Fibroblast of skin of scalp (primary cell): ENCODE measurements around the gene SERP2.

ENCODE experiments used
- DNase-seq: peaks from one replicate; pipeline ENCODE4 v3.0.0-alpha.2; 2013

The SERP2 gene

GRCh38 chr13:44389060-44389666, 15.5 kb downstream of the SERP2 start:
- DNase-seq: no peak

- DNase-seq: peak; percentile 56
These were observed 16.3 kb downstream of the SERP2 start for GRCh38 chr13:44389876-44390275.

- no peak for DNase-seq
These were observed 19.8 kb downstream of the SERP2 start for GRCh38 chr13:44393391-44393790.

GRCh38 chr13:44394658-44395057, 21.0 kb downstream of the SERP2 start:
- DNase-seq: no peak

- peak; percentile 50 for DNase-seq
These were observed 22.5 kb downstream of the SERP2 start for GRCh38 chr13:44395976-44396694.

- peak; percentile 38 for DNase-seq
These were observed 23.3 kb downstream of the SERP2 start for GRCh38 chr13:44396701-44397580.

GRCh38 chr13:44397766-44398223, 24.2 kb downstream of the SERP2 start:
- DNase-seq: peak; percentile 24

- DNase-seq: no peak
These were observed 25.0 kb downstream of the SERP2 start for GRCh38 chr13:44398606-44399005.

GRCh38 chr13:44399074-44399473, 25.4 kb downstream of the SERP2 start:
- no peak for DNase-seq

GRCh38 chr13:44400736-44401135, 27.1 kb downstream of the SERP2 start:
- DNase-seq: no peak

- no peak for DNase-seq
These were observed 28.0 kb downstream of the SERP2 start for GRCh38 chr13:44401577-44401976.

GRCh38 chr13:44402899-44403445, 29.3 kb downstream of the SERP2 start:
- no peak for DNase-seq

- DNase-seq: no peak
These were observed 29.9 kb downstream of the SERP2 start for GRCh38 chr13:44403461-44404056.

- DNase-seq: no peak
These were observed 30.9 kb downstream of the SERP2 start for GRCh38 chr13:44404261-44405132.

- DNase-seq: no peak
These were observed 33.0 kb downstream of the SERP2 start for GRCh38 chr13:44406617-44407016.

GRCh38 chr13:44407379-44407778, 33.8 kb downstream of the SERP2 start:
- no peak for DNase-seq

- no peak for DNase-seq
These were observed 34.3 kb downstream of the SERP2 start for GRCh38 chr13:44407891-44408290.

GRCh38 chr13:44409595-44409994, 36.0 kb downstream of the SERP2 start:
- DNase-seq: no peak

GRCh38 chr13:44410328-44410859, 36.8 kb downstream of the SERP2 start:
- DNase-seq: no peak

- no peak for DNase-seq
These were observed 38.2 kb downstream of the SERP2 start for GRCh38 chr13:44411841-44412240.

- no peak for DNase-seq
These were observed 38.8 kb downstream of the SERP2 start for GRCh38 chr13:44412346-44412935.
